NCI-H1417 treated with DMSO at 0.1 percent for 48 hours (cell line): ENCODE results near the gene DIPK1B.

Source experiments
- DNase-seq: peaks from one replicate; lab custom pipeline; 2025; lab: John Stamatoyannopoulos, UW

DIPK1B gene

GRCh38 chr9:136673088-136673974 is 39.0 kb upstream of the DIPK1B start:
- DNase-seq: no peak

DNA sequence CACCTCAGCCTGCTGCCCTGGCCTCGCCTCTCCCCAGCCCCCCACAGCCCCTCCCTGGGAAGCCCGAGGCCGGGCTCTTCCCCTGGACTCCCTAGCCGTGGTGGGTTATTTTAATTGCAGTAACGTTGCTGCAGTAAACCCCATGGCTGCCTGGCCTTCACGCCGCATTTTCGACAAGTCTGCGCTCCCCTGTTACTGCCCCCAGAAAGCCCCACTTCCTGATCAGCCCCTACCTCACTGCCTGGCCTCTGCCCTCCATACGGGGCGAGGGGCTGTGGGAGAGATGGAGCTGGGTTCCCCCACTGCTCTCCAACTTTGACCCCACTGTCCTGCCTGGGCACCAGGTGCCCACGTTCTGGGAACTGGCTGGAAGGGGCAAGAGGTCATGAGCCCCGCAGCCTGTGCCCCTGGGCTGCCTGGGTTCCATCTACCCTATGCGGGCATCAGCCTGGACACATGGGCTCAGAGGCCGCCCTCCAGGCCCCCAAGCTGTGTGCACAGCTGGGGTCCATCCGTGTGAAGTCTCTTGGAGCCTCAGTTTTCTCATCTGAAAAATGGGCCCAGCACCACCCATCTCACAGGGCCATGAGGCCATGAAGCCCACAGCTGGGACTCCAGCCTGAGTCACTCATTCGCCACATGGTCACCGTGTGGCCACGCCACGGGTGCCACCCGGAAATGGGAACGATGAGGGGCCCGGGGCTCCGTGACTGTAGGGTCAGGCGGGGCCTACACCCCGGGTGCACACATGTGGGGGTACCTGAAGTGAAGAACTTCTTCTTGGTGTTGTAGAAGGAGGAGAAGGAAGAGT is 38.2 kb upstream of the DIPK1B start:
- DNase-seq: no peak

DNA sequence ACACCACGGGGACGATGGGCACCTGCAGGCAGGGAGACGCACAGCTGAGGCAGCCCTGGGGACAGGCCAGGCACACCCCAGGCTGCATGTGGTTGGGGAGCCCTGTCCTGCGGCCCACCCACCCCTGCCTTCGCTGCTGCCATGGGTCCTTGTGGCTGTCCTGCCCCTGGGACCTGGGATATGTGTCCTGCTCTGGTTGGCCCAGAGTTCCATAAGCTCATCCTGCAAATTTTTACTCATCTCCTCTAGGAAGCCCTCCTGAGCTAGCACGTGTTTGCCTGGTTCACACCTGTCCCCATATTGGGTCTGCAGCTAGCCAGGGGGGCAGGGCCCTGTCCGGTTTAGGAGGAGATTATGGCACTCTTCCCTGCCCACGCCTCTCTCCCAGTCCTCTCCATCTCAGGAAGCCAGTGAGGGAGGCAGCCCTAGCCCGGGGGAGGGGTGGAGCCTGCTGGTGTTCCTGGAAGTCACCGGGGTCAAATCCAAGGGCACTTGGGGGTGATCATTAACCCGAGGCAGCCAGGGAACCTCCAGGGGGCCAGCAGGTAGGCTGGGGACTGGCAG is 37.5 kb upstream of the DIPK1B start:
- DNase-seq: no peak

DNA sequence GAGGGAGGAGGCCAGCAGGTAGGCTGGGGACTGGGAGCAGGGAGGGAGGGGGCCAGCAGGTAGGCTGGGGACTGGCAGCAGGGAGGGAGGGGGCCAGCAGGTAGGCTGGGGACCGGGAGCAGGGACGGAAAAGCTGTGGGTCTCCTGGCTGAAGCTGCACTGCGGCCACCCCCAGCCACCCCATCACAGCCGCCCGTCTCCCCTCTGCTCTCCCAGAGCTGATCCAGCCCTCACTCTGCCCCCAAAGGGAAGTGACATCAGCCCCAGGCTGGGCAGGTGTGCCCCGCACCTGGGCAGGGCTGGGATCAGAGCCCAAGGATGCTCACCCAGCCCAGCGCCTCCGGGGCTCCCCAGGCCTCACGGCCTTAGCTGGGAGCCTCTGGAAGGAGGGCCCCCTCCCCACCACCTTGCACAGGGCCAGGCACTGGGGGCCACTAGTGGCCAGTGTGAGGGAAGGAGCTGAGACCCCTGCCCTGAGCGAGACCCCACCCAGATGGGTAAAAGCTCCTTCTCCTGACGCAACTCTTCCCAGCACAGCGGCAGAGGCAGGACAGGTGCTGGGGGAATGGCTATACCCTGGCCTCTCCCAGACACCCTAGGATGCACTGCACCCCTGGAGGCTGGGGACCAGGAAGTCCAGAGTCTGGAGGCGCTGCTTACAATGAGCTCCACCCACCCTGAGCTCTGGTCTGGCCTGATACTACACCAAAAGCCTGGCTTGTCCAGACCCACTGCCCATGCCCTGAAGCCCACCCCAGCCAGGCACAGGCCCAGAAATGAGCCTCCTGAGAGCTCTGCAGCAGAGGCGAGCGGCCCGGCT is 36.7 kb upstream of the DIPK1B start:
- DNase-seq: no peak

DNA sequence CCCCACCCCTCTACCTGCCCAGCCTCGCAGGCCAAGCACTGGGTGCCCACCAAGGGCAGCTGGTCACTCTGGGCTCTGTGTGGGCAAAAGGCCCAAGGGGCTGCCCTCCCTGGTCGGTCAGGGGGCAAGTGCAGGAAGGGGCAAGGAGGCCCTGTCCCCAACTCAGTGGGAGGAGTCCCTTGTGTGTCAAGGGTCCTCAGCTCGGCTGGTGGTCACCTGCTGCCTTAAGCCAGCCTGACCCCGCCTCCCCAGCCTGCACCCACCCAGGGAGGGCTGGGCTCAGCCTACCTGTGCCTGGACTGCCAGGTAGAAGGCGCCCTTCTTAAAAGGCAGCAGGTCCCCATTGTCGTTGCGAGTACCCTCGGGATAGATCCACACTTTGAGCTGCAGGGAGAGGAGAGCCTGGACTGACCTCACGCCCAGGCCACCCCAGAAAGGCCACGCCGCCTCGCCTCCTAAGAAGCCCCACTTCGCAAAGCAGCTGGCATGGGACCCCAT is 36.0 kb upstream of the DIPK1B start:
- no peak for DNase-seq

GRCh38 chr9:136676920-136677686 is 35.3 kb upstream of the DIPK1B start:
- DNase-seq: no peak

- DNase-seq: no peak
These were observed 34.3 kb upstream of the DIPK1B start for GRCh38 chr9:136678034-136678433.

GRCh38 chr9:136678624-136679023 is 33.7 kb upstream of the DIPK1B start:
- no peak for DNase-seq

DNA sequence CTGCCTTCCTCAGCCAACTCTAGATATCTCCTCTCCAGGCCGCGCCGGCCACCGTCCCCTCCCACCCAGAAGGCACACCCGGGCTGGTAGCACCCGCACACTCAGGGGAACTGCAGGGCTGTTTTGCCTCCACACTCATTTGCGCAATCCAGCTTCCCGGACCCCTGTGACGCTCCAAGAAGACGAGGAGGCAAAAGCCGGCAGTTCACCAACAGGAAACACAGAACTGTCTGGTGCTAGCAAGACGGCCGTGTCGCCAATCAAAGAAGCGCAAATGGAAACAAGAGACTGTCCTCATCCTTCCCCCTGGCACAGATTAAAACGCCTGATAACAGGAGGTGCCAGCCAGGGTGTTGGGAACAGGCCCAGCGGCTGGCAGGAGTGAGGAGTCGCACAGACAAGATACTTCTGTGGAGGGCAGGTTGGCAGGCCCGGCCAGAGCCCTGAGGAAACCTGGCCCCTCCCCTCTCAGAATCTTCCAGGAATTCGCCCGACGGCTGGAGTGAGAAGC is 32.9 kb upstream of the DIPK1B start:
- DNase-seq: no peak

- DNase-seq: no peak
These were observed 31.3 kb upstream of the DIPK1B start for GRCh38 chr9:136681029-136681428.

DNA sequence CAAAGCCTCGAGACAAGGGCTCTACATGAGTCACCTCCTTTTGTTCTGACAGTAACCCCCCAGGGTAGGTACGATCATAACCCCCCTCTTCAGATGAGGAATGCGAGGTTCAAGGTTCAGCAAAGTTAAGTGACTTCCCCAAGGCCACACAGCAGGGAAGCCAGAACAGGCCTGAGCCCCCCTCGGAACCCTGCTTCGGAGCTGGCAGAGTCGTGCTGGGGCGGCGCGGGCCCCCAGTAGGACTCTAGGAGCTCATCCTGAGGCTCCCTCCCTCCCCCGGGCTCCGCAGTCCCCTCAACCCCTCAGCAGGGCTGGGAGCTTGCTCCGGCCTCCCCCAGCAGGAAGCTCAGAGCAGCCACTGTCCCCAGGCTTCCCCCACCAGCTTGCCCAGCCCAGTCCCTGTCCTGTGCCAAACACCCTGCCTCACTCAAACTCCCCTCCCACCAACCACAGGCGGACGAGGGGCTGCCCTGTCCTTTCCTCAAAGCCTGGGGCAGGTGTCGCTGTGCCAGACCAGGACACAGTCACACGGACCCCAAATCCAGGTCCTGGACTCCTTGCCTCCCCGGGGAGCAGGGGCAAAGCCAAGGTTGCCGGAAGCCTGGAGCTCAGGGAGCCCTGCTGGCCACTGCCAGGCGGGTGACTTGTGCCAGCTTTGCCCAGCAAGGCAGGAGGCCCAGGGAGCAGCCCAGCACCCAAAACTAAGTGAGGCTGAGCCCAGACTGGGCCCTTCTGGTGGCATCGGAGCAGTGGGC is 30.2 kb upstream of the DIPK1B start:
- no peak for DNase-seq

- no peak for DNase-seq
These were observed 29.7 kb upstream of the DIPK1B start for GRCh38 chr9:136682710-136683109.

DNA sequence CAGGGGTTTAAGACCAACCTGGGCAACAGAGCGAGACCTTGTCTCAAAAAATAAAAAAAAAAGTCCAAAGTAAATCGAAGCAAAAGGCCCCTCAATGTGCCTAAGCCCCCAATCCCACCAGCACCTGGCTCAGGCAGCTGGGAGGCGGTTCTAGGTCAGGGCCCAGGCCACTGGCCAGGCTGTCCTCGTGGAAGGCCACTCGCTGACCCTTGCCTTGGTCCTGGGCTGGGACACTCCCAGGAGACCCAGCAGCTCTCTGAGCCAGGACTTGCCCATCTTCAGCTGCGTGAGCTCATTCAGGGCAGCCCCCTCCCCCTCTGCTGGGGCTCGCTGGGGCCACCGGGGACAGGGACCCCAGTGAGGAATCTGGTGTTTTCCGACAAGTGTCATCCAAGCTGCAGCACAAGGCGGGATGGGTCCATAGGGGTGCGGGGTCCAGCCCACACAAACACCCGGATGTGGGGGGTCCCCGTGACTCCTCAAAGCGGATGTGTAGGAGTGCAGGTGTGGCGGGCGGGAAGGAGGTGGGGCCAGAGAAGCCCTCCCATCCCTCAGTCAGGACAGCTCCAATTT is 29.1 kb upstream of the DIPK1B start:
- no peak for DNase-seq

GRCh38 chr9:136683755-136684154 is 28.6 kb upstream of the DIPK1B start:
- DNase-seq: no peak

DNA sequence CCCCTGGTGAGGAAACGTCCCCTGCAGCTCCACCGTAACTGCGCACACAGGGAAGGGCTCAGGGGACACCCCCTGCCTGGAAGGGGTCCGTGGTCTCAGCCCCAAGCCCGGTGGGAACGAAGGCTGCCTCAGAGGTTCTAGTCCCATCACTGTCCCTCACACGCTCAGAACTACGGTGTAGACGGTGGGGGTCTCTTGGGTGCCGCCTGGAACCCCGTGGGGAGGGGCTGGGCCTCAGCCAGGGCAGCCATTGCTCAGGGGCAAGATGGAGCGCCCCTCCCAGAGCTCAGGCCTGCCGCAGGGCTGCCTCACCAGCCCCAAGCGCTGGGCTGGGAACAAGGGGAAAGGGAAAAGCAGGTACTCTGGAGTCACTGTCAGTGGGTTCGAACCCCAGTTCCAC is 28.0 kb upstream of the DIPK1B start:
- no peak for DNase-seq

- no peak for DNase-seq
These were observed 27.6 kb upstream of the DIPK1B start for GRCh38 chr9:136684799-136685198.

DNA sequence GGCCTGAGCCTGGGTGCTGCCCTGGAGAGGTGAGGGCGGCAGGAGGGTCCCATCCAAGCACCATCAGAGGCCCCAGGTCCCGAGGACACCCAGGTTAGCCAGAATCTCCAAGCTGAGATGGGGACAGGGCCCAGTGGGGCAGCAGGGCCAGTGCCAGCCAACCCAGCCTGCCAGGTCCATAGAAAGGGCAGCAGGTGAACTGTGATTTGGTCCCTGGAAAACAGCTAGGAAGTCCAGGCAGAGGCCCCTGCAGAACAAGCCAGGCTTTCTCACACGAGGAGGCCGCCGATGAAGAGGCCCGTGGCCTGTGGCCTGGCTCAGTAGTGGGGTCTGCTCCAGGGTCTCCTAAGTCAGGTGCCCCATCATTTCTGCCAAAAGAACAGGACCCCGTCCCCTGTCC is 27.2 kb upstream of the DIPK1B start:
- DNase-seq: no peak

DNA sequence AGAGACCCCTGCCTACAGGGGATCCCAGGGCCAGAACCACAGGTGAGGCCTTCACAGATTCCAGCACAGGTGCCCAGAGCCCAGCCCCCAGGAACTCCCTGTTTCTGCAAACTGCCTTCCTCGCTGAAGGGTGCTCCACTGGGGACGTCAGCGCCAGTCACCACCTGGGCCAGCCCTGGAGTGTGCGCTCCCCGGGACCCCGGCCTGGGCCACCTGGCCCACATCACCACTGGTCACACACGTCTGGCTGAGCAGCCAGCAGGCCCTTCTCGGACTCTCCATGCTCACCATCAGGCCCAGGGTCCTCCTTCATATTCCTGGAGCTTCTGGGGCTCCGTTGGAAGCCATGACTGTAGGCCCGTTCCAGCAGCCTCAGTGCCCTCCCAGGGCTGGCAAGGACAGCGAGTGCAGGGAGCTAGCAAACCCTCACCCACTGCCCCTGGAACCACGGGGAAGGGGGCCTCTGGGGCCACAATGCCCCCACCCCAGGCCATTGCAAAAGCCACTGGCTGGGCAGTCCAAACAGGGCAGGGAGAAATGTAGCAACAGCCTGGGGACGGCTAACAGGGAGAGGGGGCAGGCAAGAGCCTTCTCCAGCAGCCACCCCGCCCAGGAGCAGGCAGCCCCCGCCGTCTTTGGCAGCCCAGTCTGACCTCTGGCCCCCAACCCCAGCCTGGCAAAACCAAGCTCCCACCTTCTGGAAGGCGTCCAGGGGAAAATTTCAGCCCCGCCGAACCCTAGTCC is 26.4 kb upstream of the DIPK1B start:
- no peak for DNase-seq

GRCh38 chr9:136686534-136686793 is 25.9 kb upstream of the DIPK1B start:
- no peak for DNase-seq
